ENCODE measurements around the gene TRIM65. TPM values are rescaled to one million over a fixed set of nuclear protein-coding genes. Genes with fewer than 3 reads are reported as not detected.
A peak's percentile ranks its signal among the peaks of the same experiment; 100 is the strongest.

The TRIM65 gene
- total and polyA plus RNA-seq, 2 of the 13 experiments (the other 11 are each of a cell fraction or from before 2014, with no cell fraction given): 10.3 to 22.4 TPM

DNA sequence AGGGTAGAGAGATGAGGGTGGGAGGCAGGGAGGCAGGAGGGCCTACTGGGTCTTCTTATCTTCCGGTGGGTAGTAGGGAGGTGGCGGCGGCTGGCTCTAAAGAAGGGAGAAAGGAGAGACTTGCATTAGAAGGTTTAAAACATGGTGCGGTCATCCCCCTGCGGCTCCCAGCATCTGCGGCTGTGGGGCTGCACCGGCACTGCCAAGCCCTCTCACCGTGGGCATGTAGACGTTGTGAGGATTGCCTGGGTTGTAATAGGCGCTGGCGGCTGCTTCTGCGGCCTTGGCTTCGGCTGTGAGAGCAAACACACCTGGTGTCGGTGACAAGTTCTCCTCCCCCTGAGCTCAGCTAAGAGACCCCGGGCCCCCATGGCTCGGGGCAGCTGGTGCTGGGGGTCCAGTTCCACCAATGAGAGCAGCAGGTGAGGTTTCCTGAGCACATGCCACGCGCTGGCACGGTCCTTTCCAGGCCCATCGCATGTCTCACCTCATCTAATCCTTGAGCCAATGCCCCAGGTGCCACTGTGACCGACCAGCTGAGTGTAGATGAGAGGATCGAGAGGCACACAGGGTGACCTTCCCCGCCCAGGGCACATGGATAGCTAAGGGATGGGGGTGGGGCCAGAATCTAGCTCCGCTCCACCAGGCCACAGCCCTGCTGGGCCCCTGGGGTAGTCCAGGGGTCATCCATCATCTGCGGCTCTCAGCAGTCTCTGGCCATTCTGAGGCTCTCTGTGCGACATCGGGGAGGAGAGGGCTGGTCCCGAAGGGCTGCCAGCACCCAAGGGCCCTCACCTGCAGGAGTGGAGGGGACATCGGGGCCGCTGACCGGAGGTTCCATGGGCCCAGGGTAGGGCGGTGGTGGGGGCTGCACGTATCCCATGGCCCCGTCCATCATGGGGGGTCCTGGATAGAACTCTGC is 49.8 kb downstream of the TRIM65 start (continued):
- TF ChIP-seq, protein P1, sequence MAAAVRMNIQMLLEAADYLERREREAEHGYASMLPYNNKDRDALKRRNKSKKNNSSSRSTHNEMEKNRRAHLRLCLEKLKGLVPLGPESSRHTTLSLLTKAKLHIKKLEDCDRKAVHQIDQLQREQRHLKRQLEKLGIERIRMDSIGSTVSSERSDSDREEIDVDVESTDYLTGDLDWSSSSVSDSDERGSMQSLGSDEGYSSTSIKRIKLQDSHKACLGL (CRISPR knock-in tag; IDR thresholded peaks at IDR 0.05): peak; percentile 77; the same call in 1 of the 2 replicates
- TF ChIP-seq CREM (IDR thresholded peaks at IDR 0.05) (peak; percentile 82), CREM (CRISPR knock-in tag; IDR thresholded peaks at IDR 0.05) (no peak), CCDC6 (CRISPR knock-in tag; IDR thresholded peaks at IDR 0.05) (peak; percentile 83), REXO4 (CRISPR knock-in tag; IDR thresholded peaks at IDR 0.05; ENCODE audit: borderline replicate concordance) (peak; percentile 63; the same call in 1 of the 2 replicates), ZBTB42 (CRISPR knock-in tag; IDR thresholded peaks at IDR 0.05) (no peak), PCBP2 (optimal IDR thresholded peaks at IDR 0.05; ENCODE audit: low read depth, low read length, poor library complexity, severe bottlenecking) (no peak), KDM2A (CRISPR knock-in tag; IDR thresholded peaks at IDR 0.05; ENCODE audit: borderline replicate concordance, low read depth) (peak; percentile 75; the same call in 1 of the 2 replicates), HMG20A (CRISPR knock-in tag; IDR thresholded peaks at IDR 0.05; ENCODE audit: borderline replicate concordance) (no peak), ZNF720 (CRISPR knock-in tag; IDR thresholded peaks at IDR 0.05) (no peak; the same call in 1 of the 2 replicates), YY1 (IDR thresholded peaks at IDR 0.05; ENCODE audit: insufficient read depth, insufficient replicate concordance, low read depth, low read length) (peak; percentile 9), ZNF530 (CRISPR knock-in tag; IDR thresholded peaks at IDR 0.05; ENCODE audit: low read depth) (0 out of 2 replicates have a peak, but pooled peaks have one; percentile 88), AHR (CRISPR knock-in tag; IDR thresholded peaks at IDR 0.05) (peak; percentile 88; the same call in 1 of the 2 replicates), ZNF816 (CRISPR knock-in tag; IDR thresholded peaks at IDR 0.05; ENCODE audit: borderline replicate concordance) (no peak; the same call in 1 of the 2 replicates), MTA3 (CRISPR knock-in tag; IDR thresholded peaks at IDR 0.05) (no peak), ZFAT (CRISPR knock-in tag; conservative IDR thresholded peaks at IDR 0.05) (no peak)
- TF ChIP-seq, protein P2, sequence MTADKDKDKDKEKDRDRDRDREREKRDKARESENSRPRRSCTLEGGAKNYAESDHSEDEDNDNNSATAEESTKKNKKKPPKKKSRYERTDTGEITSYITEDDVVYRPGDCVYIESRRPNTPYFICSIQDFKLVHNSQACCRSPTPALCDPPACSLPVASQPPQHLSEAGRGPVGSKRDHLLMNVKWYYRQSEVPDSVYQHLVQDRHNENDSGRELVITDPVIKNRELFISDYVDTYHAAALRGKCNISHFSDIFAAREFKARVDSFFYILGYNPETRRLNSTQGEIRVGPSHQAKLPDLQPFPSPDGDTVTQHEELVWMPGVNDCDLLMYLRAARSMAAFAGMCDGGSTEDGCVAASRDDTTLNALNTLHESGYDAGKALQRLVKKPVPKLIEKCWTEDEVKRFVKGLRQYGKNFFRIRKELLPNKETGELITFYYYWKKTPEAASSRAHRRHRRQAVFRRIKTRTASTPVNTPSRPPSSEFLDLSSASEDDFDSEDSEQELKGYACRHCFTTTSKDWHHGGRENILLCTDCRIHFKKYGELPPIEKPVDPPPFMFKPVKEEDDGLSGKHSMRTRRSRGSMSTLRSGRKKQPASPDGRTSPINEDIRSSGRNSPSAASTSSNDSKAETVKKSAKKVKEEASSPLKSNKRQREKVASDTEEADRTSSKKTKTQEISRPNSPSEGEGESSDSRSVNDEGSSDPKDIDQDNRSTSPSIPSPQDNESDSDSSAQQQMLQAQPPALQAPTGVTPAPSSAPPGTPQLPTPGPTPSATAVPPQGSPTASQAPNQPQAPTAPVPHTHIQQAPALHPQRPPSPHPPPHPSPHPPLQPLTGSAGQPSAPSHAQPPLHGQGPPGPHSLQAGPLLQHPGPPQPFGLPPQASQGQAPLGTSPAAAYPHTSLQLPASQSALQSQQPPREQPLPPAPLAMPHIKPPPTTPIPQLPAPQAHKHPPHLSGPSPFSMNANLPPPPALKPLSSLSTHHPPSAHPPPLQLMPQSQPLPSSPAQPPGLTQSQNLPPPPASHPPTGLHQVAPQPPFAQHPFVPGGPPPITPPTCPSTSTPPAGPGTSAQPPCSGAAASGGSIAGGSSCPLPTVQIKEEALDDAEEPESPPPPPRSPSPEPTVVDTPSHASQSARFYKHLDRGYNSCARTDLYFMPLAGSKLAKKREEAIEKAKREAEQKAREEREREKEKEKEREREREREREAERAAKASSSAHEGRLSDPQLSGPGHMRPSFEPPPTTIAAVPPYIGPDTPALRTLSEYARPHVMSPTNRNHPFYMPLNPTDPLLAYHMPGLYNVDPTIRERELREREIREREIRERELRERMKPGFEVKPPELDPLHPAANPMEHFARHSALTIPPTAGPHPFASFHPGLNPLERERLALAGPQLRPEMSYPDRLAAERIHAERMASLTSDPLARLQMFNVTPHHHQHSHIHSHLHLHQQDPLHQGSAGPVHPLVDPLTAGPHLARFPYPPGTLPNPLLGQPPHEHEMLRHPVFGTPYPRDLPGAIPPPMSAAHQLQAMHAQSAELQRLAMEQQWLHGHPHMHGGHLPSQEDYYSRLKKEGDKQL (CRISPR knock-in tag; IDR thresholded peaks at IDR 0.05; ENCODE audit: low read depth): peak; percentile 98
- TF ChIP-seq, protein P3, sequence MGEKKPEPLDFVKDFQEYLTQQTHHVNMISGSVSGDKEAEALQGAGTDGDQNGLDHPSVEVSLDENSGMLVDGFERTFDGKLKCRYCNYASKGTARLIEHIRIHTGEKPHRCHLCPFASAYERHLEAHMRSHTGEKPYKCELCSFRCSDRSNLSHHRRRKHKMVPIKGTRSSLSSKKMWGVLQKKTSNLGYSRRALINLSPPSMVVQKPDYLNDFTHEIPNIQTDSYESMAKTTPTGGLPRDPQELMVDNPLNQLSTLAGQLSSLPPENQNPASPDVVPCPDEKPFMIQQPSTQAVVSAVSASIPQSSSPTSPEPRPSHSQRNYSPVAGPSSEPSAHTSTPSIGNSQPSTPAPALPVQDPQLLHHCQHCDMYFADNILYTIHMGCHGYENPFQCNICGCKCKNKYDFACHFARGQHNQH (CRISPR knock-in tag; IDR thresholded peaks at IDR 0.05): peak; percentile 96
- TF ChIP-seq, protein P4, sequence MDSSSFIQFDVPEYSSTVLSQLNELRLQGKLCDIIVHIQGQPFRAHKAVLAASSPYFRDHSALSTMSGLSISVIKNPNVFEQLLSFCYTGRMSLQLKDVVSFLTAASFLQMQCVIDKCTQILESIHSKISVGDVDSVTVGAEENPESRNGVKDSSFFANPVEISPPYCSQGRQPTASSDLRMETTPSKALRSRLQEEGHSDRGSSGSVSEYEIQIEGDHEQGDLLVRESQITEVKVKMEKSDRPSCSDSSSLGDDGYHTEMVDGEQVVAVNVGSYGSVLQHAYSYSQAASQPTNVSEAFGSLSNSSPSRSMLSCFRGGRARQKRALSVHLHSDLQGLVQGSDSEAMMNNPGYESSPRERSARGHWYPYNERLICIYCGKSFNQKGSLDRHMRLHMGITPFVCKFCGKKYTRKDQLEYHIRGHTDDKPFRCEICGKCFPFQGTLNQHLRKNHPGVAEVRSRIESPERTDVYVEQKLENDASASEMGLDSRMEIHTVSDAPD (CRISPR knock-in tag; IDR thresholded peaks at IDR 0.05): peak; percentile 96
- TF ChIP-seq, protein P5, sequence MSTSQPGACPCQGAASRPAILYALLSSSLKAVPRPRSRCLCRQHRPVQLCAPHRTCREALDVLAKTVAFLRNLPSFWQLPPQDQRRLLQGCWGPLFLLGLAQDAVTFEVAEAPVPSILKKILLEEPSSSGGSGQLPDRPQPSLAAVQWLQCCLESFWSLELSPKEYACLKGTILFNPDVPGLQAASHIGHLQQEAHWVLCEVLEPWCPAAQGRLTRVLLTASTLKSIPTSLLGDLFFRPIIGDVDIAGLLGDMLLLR (CRISPR knock-in tag; IDR thresholded peaks at IDR 0.05): peak; percentile 90

All from HepG2 (cell line).